HL-60/S4 treated with retinoic acid at 250 ng/mL for 4 days and 3 days (cell line): ENCODE measurements around the gene MEGF9.

Source experiments
- in situ Hi-C: fragments of 300-500 bp; cut with MboI; formaldehyde crosslinking; loops from 2 replicates; pipeline ENCODE4 v1.7.0; 2022; ENCODE audit warnings: low sequenced_read_pairs

The MEGF9 gene

GRCh38 chr9:120733190-120733589 lies 18.9 kb upstream of the MEGF9 start:
- in situ Hi-C loops: no loop called here

- in situ Hi-C loops: no loop called here
Observed at GRCh38 chr9:120730654-120731514, 16.6 kb upstream of the MEGF9 start.

- in situ Hi-C loops: no loop called here
Observed at GRCh38 chr9:120729791-120730241, 15.5 kb upstream of the MEGF9 start.

- in situ Hi-C loops: no loop called here
Observed at GRCh38 chr9:120726484-120726883, 12.2 kb upstream of the MEGF9 start.

- in situ Hi-C loops: no loop called here
Observed at GRCh38 chr9:120725907-120726306, 11.6 kb upstream of the MEGF9 start.

DNA sequence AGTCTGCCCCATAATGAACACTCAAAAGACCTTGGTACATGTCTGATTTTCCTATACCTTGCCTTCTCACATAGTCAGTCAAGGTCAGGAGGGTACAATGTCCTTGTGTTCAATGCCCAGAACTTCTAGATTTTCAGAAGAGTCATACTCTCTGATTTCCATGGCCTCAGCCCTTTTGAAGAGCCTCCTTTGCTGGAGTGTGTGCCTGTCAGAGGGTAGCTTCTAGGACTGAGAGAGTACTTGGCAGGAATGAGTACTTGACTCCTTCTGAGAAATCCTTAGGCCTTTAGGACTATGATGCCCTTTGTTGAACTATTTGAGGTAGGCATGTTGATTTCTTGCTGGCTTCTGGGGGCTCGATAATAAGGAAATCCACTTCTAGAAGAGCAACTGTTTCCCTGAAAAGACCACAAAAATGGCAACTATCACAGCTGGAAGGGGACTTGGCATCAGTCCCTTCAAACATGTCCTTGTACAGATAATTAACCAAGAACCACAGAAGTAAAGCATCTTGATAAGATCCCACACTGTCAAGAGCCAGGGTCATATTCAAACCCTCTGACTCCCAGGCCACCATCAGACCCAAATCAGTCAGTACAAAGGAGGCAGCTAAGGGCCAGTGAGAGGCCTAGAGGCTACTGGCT lies 10.6 kb upstream of the MEGF9 start:
- in situ Hi-C loops: no loop called here

DNA sequence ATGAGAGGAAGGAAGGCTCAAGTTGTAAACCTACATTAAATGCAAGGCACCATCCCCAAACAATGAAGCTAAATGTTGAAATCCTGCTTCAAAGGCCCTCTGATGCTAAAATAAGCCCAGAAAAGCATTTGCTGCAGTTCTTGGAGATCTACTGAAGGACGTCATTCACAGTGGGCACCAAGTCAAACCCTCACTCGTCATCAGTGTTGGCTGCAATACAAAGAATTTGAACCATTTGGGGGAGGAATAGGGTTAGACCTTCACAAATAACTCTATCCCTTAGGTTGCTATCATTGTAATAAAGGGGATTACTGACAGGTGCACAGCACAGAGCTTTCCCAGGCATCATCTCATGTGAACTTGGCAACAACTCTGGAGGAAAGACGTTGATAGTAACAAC lies 9.3 kb upstream of the MEGF9 start:
- in situ Hi-C loops: no loop called here

DNA sequence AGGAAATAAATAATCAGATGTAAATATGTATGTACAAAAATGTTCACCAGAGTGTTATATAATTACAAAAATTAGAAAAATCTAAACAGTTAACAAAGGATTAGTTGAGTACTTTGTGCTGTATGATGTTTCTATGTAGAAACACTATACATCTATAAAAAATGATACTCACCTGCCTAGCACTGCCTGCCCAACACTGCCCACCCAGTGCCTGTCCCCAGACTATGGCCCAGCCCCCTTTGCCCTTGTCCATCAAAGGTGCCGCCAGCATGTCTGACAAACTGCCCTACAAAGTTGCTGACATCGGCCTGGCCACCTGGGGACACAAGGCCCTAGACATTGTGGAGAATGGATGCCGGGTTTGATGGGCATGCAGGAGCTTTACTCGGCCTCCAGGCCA lies 6.1 kb upstream of the MEGF9 start:
- in situ Hi-C loops: no loop called here

DNA sequence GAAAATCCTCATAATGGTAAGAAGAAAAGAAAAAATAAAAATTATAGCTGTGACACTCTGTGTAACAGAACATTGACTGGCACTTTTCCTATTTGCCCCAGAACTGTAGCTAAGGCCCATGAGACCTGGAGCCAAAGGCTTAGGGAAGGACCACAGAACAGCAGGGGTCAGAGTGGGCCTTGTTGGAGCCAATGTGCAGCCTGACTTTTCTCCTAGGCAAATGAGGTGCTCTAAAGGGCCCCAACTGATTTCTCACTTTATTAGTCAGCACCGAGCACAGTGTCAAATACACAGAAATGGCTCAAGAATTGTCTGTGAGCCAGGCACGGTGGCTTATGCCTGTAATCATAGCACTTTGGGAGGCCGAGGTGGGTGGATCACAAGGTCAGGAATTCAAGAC lies 4.0 kb upstream of the MEGF9 start:
- in situ Hi-C loops: no loop called here

DNA sequence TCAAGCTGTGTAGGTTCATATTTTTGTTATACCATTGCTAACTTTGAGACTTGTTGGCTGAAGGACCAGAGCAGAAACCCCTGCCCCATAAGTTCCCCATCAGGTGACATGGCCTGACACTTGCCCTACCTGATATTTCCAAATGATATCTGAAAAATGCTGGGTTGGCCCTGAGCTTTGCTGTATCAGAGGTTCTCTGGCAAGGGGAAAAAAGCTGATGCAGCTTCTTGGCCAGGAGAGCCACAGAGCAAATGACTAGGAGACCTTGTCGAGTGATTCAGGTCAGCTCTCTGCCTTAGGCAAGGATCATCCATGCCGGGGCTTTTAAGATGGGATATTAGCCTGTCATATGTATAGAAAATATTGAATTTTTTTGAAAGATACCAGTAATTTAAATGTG lies 2.9 kb upstream of the MEGF9 start:
- in situ Hi-C loops: no loop called here

DNA sequence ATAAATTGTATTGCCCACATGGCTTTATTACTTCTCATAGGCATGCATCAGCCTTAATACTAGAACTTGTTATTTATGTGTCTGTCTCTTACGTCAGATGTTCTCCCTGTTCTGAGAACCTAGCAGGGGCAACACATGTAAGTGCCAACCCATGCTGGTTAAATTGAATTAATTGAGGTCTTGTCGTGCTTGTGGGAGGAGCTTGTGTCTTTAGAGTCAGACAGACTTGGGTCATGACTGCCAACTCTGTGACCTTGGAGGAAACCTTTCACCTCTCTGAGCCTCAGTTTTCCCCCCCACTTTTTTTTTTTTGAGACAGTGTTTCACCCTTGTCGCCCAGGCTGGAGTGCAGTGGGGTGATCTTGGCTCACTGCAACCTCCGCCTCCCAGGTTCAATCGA lies 2.2 kb upstream of the MEGF9 start:
- in situ Hi-C loops: no loop called here

DNA sequence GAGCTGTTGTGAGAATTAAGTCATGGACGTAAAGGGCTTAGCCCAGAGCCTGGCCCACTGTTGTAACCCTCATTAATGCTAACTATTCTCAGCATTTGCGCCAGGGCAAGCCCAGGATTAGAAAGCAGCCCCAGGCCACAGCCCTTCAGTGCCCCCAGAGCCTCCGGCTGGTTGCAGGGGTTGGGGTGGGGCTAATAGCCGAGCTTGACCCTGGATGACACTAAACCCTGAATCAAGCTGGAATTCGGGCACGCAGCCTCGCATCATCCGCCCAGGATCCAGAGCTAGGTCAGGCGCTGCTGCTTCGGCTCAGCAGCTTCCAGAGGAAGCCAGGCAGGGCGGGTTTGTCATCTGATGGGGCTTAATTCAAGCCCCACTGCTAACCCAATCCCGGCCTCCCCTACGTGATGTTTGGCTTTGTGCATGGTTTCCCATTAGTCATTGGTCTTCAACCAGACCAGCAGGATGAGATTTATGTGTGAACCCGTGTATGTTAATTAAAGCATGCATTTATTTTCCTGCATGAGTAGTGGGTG lies 1.2 kb upstream of the MEGF9 start:
- in situ Hi-C loops: no loop called here

GRCh38 chr9:120714846-120715388 lies 647 bp upstream of the MEGF9 start:
- in situ Hi-C loops: no loop called here

DNA sequence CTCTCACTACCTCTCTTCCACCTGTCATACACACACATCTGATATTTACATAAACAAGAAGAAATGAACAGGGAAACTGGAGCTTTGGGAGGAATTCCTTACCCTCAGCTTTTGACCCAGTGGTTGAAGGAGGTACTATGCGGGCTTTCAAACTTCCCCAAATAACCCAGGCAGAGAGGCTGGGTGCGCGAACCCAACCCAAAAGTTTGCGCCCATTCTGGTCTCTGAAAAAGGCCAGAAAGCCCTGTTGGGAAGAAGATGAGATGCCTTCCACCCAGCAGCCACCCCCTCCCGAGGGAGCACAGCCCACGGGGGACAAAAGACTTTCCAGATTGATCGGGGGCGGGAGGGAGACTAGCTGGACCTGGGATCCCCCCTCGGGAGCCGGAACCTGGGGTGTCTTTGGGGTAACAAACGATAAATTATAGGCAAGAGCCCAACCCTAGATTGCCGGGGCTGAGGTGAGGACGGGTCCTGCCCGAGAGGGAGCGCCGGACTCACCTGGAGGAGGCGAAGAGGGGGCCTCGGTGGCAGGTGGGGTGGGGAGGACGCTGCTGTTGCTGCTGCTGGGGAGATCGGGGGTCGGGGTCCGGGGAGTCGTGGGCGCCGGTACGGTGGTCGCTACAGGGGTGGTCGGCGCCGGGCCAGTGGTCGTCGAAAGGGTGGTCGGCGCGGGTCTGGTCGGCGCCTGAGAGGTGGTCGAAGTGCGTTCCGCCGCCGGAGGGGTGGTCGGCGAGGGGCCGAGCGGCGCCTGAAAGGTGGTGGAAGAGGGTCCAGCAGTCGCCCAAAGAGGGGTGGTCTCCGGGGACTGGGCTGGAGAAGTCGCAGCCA lies 798 bp downstream of the MEGF9 start:
- in situ Hi-C loops: no loop called here

- in situ Hi-C loops: no loop called here
Observed at GRCh38 chr9:120712539-120713031, 1.7 kb downstream of the MEGF9 start.

DNA sequence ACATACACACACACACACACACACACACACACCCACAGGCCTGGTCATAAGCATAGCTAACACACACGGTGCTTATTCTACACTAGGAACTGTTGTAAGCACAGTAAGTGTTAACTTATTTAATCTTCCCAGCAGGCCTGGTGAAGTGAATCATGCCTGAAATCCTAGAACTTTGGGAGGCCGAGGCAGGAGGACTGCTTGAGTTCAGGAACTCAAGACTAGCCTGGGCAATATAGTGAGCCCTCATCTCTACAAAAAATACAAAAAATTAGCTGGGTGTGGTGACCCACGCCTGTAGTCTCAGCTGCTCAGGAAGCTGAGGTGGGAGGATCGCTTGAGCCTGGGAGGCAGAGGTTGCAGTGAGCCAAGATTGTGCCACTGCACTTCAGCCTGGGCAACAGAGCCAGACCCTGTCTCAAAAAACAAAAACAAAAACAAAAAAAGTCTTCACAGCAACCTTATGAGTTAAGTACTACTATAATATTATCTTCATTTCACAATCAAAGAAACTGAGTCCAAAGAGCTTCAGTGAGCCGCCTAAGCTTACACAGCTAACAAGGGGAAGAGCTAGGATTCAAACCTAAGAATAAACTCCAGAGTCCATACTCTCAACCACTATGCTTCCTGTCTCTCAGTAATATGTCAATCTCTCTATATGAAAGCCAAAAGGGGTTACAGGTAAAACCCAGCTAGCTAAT lies 2.3 kb downstream of the MEGF9 start:
- in situ Hi-C loops: no loop called here

- in situ Hi-C loops: no loop called here
Observed at GRCh38 chr9:120711354-120711753, 2.9 kb downstream of the MEGF9 start.

DNA sequence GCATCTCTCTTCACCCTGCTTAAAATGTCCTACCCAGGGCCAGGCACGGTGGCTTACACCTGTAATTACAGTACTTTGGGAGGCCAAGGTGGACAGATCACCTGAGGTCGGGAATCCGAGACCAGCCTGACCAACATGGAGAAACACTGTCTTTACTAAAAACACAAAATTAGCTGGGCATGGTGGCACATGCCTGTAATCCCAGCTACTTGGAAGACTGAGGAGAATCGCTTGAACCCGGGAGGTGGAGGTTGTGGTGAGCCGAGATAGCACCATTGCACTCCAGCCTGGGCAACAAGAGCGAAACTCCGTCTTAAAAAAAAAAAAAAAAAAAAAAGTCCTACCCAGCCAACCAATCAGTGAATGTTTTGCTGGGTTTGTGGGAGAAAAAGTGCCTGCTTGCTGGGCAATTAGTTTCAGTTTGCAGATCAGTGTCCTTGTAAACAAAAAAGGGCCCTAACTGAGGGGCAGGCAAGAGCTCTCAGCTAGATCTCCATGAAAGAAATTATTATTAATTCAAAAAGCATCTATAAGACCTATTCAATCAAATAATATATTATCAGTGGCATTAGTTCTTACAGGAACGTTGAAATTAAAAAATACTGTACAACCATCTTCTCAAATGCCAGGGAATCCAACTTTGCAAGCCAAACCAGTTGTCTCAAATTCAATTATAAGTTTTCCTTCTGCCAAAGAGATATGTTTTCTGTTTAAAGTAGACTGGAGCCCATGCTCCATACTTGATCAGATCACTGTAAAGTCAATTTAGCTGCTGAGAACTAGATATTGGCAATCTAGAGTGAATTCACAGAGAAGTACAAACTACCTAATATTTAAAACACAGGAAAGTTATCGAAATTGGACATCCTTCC lies 3.9 kb downstream of the MEGF9 start:
- in situ Hi-C loops: no loop called here

GRCh38 chr9:120708526-120709224 lies 5.6 kb downstream of the MEGF9 start:
- in situ Hi-C loops: no loop called here
